DMS79 treated with DMSO at 0.1 percent for 48 hours (cell line): ENCODE data around the gene EFCAB5.
"Not testable (repeated sequence)": the region's sequence is repeated elsewhere in the genome, so short reads cannot be mapped to it uniquely, and the experiment has no call there.

Experiments
- DNase-seq: peaks from one replicate; lab custom pipeline; 2025; lab: John Stamatoyannopoulos, UW

Gene EFCAB5

DNA sequence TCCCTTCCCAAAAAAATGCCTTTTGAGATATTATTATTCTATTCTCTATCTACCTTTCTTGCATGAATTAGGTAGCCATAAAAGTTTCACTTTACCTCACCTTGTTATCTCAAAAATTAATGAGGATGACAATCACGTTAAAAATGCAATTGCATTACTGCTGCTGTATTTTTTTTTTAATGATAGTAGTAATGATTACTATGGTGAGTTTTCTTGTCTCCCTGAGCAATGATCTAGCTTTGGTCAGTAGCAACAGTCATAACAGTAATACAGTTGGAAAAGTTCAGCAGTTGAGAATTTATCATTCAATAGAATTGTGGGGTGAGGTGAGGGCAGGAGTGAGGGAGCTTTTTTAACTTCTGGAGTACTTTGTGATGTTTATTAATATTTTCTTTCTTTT is at the start of gene EFCAB5:
EFCAB5 (plus strand) TSS at position 301 of the 400 bp plus-strand sequence. CDS start 163 bp downstream, outside the sequence.
- no peak for DNase-seq

DNA sequence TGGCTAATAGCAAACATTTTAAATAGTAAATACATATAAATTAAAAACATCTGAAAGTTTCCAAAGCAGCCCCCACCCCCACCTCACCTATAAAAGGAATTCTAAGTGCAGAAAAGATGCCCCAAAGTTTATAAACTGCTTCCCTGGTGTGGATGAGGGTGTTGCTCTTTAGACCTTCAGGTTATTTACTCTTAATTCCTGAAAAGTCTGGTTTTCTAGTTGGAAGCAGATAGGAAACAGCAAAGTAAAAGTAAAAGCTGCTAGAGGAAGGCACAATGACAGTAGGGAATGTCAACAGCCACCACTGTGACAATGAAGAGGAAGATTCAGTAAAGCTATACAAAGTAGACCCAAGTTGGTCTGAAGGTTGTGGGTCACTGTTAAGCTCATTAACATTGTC is 49.2 kb upstream of the EFCAB5 start:
- no peak for DNase-seq

DNA sequence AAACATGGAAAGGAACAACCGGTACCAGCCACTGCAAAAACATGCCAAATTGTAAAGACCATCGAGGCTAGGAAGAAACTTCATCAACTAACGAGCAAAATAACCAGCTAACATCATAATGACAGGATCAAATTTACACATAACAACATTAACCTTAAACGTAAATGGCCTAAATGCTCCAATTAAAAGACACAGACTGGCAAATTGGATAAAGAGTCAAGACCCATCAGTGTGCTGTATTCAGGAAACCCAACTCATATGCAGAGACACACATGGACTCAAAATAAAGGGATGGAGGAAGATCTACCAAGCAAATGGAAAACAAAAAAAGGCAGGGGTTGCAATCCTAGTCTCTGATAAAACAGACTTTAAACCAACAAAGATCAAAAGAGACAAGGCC is 44.3 kb upstream of the EFCAB5 start:
- DNase-seq, result not testable (repeated sequence)

DNA sequence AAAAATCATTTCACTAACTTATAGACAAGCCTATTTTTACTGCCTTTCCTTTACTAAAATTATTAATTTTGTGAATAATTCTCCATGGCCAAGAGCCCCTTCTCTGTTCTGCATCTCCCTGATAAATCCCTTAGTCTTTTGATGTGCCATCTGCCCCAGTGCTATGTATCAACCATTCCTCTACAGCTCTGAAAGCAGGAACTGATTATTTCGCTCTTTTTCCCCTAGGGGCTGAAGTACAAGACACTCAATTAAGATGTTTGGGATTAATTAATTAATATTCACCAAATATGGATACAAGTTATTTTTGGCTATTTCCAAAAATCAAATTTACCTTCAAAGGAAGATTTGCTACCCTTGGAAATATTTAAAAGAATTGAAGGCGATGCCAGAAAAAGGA is 38.0 kb upstream of the EFCAB5 start:
- DNase-seq, result no peak

DNA sequence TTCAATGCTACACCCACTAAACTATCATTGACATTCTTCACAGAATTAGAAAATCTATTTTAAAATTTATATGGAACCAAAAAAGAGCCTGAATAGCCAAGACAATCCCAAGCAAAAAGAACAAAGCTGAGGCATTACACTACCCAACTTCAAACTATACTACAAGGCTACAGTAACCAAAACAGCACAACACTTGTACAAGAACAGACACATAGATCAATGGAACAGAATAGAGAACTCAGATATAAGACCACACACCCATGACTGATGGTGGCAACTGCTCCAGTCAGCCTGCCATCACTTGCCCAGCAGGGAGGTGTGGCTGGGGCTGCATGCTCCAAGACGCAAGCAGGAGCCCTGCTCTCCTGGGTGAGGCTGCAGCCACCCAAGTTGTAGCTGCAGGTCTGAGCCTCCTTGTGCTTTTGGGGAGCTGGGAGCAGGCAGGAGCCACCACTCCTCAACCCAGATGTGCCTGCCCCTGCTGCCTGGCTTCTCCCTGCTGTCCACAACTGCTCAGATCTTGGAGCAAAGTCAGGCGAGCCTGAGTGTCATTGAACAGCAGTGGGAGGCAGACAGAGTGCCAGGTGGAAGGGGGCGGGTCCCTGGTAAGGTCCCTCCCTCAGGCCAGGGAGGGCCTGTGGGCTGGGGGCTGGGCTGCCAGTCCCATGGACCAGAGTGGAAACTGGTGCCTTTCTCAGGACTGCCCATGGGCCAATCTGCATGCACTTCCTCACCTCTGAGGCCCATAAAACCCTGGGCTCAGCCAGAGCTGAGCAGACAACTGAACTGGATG is 36.2 kb upstream of the EFCAB5 start:
- DNase-seq, result no peak

DNA sequence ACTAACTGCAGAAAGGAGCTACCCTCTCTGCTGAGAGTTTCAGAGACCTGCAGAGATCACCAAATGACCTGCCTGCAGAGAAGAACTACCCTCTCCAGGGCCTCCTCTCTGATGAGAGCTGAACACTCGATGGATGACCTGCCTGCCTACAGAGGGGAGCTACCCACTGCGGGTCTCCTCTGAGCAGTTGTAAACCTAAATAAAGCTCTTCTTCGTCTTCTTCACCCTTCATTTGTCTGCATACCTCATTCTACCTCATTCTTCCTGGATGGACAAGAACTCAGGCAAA is 35.6 kb upstream of the EFCAB5 start:
- DNase-seq, result no peak

DNA sequence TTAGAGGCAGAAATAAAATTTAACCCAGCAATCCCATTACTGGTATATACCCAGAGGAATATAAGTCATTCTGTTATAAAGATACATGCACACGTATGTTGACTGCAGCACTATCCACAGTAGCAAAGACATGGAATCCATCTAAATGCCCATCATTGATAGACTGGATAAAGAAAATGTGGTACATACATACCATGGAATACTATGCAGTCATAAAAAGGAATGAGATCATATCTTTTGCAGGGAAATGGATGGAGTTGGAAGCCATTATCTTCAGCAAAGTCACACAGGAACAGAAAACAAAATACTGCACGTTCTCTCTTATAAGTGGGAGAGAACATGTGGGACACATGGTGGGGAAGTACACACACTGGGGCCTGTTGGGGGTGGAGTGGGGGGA is 34.5 kb upstream of the EFCAB5 start:
- DNase-seq, result no peak

DNA sequence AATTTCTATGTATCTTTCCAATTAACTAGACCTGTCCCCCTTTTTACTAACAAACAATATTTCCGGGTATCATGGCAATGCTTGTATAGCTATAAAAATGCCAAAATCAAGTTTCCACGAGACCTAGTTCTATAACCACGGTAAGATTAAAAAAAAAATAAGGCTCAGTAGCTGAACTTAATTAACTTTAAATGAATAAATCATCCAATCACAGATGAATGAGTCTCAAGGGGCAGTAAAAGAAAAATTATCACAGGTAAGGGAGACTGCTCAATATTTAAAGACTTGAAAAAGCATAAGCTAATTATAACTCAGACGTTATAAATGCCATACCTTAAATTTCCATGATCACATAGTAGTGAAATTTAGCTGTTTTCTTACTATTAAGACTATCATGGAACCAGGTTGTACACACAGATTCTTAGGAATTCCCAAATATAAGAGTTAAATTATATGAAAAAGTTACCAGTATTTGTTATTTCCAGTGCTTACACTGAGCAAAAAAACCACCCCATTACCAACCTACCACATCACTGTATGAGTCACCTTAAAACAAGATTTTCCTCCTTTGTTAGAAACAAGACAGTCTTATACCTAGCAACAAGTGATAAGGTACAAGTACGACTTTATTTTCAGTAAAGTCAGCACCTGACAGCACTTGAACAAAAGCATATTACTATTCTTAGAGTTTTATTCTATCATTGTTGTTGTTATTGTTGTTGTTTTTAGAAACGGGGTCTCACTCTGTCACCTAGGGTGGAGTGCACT is 32.0 kb upstream of the EFCAB5 start:
- DNase-seq, result no peak

DNA sequence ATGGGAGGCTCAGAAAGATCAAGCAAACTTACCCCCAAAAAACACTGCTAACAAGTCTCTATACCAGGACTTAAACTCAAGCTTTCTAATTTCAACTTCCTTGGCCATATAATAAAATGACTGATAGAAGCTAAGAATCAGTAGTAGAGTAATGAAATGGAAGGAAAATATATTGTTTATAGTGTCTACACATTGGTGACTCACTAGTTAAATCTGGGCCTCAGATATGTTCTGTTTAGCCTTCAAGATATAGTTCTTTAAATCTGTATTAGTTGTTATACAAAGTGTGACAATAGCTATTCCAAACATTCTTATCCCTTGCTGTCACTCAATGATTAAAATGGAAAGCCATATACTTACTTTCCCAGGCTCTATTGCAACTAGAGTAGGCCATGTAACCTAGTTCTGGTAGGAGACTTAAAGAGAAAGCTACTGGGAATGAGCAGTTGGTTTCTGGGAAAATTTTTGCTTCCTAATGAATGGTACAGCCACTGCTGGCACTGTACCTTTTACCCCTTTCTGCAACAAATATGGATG is 29.7 kb upstream of the EFCAB5 start:
- no peak for DNase-seq

DNA sequence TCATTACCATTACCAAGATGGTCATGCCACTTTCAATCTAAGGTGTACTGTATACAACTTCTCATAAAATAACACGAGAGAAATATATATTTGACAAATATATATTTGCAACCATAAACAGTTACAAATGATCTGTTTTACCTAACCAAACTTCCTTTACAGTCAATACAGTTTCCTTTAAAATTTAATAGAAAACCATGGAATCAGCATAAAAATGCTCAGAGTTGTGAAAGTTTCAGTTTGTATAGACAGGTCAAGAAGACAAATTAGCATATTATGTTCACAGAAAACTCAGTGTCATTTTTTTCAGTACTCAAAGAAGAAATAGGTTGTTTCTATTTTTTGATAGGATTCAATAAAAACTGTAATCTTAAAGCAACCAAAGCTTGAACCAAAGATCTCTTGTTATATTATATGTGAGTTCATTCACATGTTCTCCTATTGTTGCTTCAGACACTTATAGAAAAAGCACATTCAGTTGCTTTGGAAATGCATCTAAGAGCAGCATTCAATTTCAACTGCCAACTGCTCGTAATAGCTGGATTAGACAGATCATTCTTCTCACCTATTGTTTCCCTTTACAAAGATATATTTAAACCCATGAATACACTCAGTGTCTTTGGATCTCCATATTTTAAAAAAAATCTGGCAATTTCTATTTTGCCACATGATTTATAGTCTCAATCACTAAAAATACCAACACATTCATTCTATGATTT is 26.5 kb upstream of the EFCAB5 start:
- DNase-seq, result no peak

DNA sequence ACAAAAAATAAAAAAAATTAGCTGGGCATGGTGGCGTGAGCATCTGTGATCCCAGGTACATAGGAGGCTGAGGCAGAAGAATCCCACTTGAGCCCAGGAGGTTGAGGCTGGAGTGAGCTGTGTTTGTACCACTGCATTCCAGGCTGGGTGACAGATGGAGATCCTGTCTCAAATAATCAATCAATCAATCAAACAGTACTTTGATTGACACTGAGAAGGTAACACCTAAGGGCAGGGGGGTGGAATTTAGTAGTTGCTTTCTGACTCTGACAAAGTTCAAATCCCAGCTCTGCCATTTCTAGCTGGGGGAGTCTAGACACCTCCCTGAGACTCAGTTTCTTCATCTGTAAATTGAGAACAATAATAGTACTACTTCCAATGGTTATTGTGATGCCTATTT is 23.4 kb upstream of the EFCAB5 start:
- no peak for DNase-seq

DNA sequence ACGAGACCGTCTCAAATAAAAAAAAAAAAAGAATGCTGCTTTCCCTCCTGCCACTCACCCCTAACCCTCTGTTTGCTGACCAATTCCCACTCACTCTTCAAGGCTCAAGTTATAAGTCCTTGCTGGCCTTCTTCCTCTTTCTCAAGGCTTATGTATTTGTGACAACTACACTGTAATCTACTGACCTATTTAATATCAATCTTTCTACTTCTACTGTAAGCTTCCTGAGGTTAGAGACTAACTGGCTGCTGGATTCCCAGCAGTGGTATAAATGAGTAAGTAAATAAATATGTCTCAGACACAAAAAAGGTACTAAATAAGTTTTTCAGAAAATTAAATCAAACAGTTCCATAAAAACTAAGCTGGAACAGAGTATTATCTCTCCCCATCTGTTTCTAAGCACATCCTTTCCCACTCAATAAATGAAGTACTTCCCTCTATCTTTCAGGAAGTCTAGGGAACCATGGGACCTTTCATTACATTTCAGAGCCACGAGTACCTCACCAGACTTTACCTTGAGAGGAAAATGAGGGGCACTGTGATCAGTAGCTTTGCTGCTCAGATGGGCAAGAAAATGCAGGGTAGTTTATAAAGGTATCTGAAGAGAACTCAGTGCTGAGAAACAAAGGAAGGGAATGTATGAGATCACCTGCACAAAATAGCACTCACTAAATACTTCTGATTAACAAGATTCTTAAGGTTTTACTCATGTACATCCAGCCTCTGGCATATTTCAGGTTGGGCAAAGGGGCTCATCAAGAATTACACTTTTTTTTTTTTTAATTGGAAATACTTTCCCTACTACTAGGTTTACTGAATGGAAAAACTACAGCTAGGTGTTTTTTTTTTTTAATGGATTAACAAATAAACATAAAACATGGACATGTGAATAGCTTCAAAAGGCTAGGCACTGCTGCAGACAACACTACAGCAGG is 22.2 kb upstream of the EFCAB5 start:
- DNase-seq, result no peak

DNA sequence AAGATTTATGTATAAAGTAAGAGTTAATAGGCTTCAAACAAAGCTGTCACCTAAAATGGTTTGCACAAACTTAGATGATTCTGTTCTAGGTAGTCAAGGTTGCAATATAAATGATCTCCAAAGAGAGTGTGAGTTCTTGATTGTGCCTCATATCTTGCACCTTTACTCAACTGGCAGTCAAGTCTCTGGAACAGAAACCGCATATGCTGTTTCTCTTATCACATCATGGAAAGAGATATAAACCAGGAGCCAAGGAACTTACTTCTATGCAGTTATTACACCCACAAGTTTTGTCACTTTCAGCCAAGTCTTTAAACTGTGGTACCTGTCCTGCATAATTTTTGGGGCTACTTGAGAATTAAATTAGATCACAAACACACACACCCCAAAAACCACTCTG is 16.6 kb upstream of the EFCAB5 start:
- DNase-seq, result no peak

DNA sequence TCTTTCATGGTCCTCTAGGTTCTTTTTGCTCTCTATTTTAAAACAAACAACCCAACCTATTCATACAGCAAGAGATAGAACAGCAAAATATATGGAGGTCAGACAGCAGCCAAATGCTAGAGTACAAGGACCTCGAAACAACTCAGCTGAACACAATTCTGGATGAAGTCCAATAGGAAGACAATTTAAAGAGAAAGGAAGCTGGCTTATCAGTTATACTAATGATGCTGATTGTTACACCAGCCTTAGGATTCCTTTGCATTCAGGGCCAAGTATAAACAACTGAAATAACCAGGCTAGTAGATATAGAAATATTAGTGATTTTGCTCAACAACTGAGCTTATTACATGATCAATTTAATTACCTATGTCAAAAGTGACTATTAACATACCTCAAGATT is 13.9 kb upstream of the EFCAB5 start:
- DNase-seq, result peak; percentile 51

DNA sequence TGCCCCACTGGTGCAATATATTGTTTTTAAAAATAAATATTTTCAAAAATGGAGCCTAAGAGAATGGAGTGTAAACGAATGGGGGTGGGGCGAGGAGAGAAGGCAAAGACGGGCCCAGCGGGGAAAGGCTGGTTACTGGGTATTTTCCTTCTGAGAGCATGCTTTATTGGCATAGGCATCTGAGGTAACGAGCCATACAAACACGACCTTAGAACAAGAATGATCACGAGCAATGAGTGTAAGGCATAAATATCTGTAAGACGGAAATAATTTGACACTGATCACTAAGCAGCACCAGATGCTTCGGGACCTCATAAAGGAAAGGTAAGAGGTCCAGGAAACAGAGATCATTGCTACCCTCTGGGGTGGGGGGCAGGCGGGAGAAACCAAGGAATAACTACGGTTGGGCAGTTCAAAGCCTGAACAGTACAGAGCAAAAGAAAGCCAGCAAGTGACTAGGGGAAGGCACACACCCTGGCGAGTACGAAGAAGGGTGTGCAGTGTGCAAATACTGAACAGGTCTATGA is 12.4 kb upstream of the EFCAB5 start:
- DNase-seq, result peak; percentile 71

DNA sequence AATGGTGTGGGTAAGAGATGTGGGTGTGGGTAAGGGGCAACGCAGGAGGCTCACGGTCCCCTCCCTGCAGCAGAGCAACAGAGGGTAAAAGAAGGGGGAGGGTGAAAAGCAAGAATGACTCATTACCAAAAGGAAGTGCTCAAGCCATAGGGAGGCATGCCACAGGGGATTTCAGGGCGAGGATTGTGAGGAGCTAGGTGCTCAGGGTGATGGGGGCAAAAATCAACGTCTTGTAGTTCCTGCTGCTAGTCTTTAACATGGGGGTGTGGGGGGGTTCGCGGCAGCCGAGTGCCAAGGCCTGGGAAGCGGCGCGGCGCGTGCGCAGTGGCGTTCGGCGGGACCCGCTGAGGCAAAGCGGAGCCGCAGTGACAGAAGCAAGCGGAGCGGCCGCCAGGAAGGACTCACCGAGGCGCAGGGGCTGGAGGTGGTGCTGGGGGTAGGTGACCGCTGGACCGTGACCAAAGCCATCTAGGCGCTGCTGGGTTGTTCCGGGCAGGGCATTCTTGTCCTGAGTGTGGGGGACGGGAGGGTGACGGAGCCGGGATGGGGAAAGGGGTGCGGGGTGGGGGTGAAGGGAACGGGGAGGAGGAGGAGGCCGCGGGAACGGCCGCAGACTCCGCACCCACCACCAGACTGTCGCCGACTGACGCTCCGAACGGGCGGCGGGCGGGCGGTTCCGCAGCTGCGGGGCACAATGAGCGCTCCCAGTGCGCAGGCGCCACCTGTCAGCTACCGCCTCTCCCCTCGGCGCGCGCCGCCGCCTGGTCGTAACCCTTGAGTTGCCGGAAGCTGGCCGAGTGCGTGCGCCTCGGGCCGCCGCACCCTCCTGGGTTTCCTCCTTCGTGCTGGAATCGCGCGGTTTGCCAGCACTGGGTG is 11.7 kb upstream of the EFCAB5 start, which contains the start of gene SSH2:
SSH2 (minus strand) TSS at position 696 of the 876 bp plus-strand sequence; CDS start at position 468, 228 bp downstream.
- peak; percentile 92 for DNase-seq

DNA sequence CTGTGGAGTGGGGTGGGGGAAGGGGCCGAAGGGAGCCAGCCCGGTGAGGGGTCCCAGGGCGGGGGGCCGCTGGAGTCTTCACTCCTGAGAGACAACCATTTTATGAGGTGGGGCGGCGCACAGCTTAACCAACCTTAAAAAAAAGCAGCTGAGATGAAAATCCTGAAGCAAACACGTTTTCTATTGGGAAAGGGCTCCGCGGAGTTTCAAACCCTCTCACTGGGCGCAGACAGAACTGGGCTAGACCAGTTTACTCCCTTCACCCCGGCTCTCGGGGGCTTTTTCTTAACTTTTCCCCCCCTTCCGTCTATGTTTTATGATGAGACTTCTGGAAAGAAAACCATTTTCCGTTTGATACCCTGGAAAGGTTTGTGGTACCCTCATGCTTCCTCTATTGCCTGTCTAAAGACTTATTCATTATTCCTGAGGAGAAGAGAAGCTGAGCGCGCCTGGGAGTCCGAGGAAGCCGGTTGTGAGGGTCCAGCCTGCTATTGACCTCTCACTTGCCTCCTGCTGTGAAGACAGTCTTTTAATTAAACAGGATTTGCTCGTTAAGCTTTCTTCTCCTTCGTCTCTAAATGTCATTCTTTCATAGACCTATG is 10.9 kb upstream of the EFCAB5 start:
- peak; percentile 84 for DNase-seq

DNA sequence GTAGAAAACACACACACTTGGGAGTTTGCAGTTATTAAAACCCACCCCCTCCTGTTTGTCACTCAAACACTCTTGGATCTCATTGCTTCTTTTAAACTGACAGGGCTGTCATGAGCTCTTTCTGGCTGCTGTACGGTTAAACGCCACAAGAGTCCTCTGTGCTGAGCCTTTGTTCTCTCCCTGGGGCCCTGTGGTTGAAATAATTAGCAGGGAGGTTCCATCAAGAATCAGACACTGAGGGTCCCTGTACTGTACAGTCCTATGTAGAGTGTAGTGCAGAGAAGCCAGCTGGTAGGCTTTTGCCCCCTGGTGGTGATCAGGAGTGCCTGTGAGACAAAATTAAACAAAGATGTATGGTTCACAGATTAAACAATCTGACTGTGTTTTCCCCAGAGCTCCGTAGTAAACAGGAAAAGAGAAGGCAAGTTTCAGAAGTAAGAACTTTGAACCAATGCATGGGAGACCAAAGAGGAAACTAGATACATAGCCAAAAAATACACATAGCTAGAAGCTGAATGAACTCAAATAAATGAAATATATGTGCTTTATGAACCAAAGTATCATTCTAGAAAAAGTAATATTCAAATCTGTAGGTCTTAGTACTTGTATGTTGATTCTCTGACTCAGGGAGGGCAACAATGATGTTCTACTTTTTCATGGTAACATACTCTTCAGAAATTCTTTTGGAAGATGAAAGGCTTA is 10.1 kb upstream of the EFCAB5 start:
- peak; percentile 91 for DNase-seq

DNA sequence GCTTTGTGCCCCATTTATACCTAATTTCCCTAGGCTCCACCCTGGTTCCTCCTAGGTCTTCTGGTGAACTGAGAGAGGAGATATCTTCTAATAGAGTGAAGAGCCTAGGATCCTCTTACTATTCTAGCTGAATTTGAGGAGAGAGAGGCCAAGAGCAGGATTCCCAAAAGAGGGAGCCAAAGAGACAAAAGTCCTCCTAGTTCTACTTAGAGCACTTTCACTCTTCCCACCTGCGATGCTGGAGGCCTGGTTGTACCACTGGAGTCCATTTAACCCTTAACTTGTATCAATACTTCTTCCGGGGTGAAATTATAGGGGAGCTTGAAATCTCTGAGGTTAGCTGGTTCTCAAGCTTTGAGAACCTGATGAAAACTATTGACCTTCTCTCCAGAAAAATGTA is 8.1 kb upstream of the EFCAB5 start:
- no peak for DNase-seq
